H1 (cell line): ENCODE results near the gene RAD51B.

Source experiments
- CTCF ChIP-seq, 3 experiments: IDR thresholded peaks; 1 replicate in 2 of 3; 2 replicates in 1 of 3; pipeline versions ENCODE4 v1.5.1 to v1.6.1; 2011; ENCODE audit warnings: low read length in 3 of 3, mild to moderate bottlenecking in 3 of 3, inconsistent platforms in 2 of 3, low read depth in 1 of 3, moderate library complexity in 1 of 3; ENCODE audit not compliant: insufficient read depth in 1 of 3; ENCODE audit errors: control extremely low read depth in 1 of 3
- KDM1A ChIP-seq: fragments of 200-600, 300-600 bp; sonication (generic); IDR thresholded peaks from 2 replicates; pipeline ENCODE4 v1.7.1; 2016; ENCODE audit warnings: mild to moderate bottlenecking, low read length, borderline replicate concordance
- MAFK ChIP-seq: IDR thresholded peaks from 2 replicates; pipeline ENCODE4 v1.6.1; 2012; ENCODE audit warnings: low read depth, mild to moderate bottlenecking, improper control_type of control experiment, low read length

DNA sequence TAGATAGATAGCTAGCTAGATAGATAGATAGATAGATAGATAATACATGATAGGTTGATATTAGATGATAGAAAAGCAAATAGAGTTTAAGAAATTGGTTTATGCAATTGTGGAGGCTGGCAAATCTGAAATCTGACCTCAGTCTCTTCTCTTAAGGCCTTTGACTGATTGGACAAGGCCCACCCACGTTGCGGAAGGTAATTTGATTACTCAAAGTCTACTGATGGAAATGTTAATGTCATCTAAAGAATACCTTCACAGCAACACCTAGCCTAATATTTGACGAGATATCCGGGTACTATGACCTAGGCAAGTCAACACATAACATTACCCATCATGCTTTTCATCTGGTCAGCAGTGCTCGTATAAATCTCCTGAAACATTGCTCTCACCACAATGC is 782.9 kb downstream of the RAD51B start:
- TF ChIP-seq CTCF (IDR thresholded peaks at IDR 0.05; ENCODE audit: control extremely low read depth in 1 of 3, insufficient read depth in 1 of 3, low read depth in 1 of 3, low read length in 3 of 3) (no peak), MAFK (no peak), KDM1A (no peak)
